ENCODE data around the gene BAIAP3.

GRCh38 chr16:1326391-1326790 lies 7.1 kb upstream of the BAIAP3 start:
- TF ChIP-seq CTCF (conservative IDR thresholded peaks at IDR 0.05; ENCODE audit: low read depth in 2 of 2): no peak
- TF ChIP-seq EZH2phosphoT487 (IDR thresholded peaks at IDR 0.05; ENCODE audit: unreplicated experiment): no peak
- TF ChIP-seq NANOG (IDR thresholded peaks at IDR 0.05; ENCODE audit: borderline replicate concordance): no peak
- TF ChIP-seq EZH2 (IDR thresholded peaks at IDR 0.05; ENCODE audit: low read depth, unreplicated experiment): no peak
- TF ChIP-seq CREB1 (CRISPR knock-in tag; IDR thresholded peaks at IDR 0.05; ENCODE audit: low read depth): no peak

All from GM23338 (cell line).